ENCODE results near the gene INTS1.

DNA sequence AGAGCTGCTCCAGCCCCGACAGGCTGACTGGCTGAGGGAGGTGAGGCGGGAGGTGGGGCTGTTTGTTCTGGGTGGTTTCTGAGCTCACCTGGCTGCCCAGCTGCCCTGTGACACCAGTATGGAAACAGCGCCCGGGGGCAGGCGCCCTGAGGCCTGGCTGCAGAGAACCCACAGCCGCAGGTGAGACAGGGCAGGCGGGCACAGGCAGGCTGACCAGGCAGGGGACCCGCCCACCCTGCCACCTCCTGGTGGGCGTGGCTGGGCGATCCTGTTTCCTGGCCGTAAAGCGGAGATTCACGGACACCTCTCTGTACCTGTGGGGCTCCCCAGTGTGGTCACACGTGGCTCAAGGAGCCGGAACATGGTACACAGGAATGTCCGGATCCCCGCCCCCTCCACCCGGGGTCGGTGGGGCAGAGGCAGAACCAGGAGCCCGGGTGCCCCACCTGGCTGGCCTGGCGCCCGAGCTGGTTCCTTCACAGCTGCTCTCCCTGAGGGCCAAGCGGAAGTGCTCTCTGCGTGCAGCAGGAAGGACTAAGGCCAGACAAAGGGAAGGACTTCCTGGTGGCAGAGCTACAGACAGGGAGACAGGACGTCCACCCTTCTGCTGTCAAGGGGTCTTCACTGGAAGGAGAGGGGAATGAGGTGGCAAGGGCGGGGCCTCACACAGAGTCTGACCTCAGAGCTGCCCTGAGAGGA lies 48.8 kb downstream of the INTS1 start:
- TF ChIP-seq, protein P1, sequence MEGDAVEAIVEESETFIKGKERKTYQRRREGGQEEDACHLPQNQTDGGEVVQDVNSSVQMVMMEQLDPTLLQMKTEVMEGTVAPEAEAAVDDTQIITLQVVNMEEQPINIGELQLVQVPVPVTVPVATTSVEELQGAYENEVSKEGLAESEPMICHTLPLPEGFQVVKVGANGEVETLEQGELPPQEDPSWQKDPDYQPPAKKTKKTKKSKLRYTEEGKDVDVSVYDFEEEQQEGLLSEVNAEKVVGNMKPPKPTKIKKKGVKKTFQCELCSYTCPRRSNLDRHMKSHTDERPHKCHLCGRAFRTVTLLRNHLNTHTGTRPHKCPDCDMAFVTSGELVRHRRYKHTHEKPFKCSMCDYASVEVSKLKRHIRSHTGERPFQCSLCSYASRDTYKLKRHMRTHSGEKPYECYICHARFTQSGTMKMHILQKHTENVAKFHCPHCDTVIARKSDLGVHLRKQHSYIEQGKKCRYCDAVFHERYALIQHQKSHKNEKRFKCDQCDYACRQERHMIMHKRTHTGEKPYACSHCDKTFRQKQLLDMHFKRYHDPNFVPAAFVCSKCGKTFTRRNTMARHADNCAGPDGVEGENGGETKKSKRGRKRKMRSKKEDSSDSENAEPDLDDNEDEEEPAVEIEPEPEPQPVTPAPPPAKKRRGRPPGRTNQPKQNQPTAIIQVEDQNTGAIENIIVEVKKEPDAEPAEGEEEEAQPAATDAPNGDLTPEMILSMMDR (IDR thresholded peaks at IDR 0.05): no peak
- no peak for TF ChIP-seq EP300 (IDR thresholded peaks at IDR 0.05)
